ENCODE measurements around the gene PLEKHA6. TPM values are rescaled to one million over a fixed set of nuclear protein-coding genes. Genes with fewer than 3 reads are reported as not detected.

PLEKHA6 gene
- total and polyA plus RNA-seq, 10 donors = 0.47 to 6.5 (median 2.7) TPM

- H3K36me3 ChIP-seq = no peaks in the 10 kb centered on the region
- intact Hi-C loops (cut with DNase I; ENCODE audit: low total_unique reads) = no loop called here
- peaks cover 0 to 13% (median 0%) of the 10 kb centered on the region in 6 donors for H3K4me1 ChIP-seq
- H3K27me3 ChIP-seq (replicated peaks in 1 of 7) = peaks cover 0 to 15% (median 0%) of the 10 kb centered on the region in 7 donors
- H3K27ac ChIP-seq = no peak overlapping the region
- 2 to 12% (median 6%) methylated on average over 1 of the region's 1 CpG for WGBS, 5 donors
- no peaks in the 10 kb centered on the region for H3K9me3 ChIP-seq
- no peak overlapping the region for H3K4me3 ChIP-seq
- no peak for DNase-seq
- TF ChIP-seq CTCF (IDR thresholded peaks at IDR 0.05 in 8 of 11, conservative IDR thresholded peaks at IDR 0.05 in 3 of 11) = no peak
- no peak for TF ChIP-seq POLR2AphosphoS5 (IDR thresholded peaks at IDR 0.05)
- no peak for TF ChIP-seq POLR2A (IDR thresholded peaks at IDR 0.05)
Measured at GRCh38 chr1:204272505-204272904, 87.2 kb downstream of the PLEKHA6 start.

GRCh38 chr1:204271970-204272369, 87.8 kb downstream of the PLEKHA6 start:
- intact Hi-C loops (cut with DNase I; ENCODE audit: low total_unique reads) = no loop called here
- DNase-seq = no peak
- Histone ChIP-seq H3K36me3 (no peaks in the 10 kb centered on the region), H3K9me3 (no peaks in the 10 kb centered on the region), H3K27ac (no peak overlapping the region), H3K4me1 (peaks cover 0 to 13% (median 0%) of the 10 kb centered on the region in 6 donors), H3K4me3 (no peak overlapping the region), H3K27me3 (replicated peaks in 1 of 7) (peaks cover 0 to 15% (median 0%) of the 10 kb centered on the region in 7 donors)
- TF ChIP-seq POLR2AphosphoS5 (IDR thresholded peaks at IDR 0.05) (no peak), POLR2A (IDR thresholded peaks at IDR 0.05) (no peak), CTCF (IDR thresholded peaks at IDR 0.05 in 8 of 11, conservative IDR thresholded peaks at IDR 0.05 in 3 of 11) (no peak)
- 69 to 76% (median 72%) methylated on average over 6 of the region's 6 CpGs for WGBS, 5 donors

GRCh38 chr1:204268101-204268500, 91.6 kb downstream of the PLEKHA6 start:
- no peak for TF ChIP-seq POLR2AphosphoS5 (IDR thresholded peaks at IDR 0.05)
- TF ChIP-seq CTCF (IDR thresholded peaks at IDR 0.05 in 8 of 11, conservative IDR thresholded peaks at IDR 0.05 in 3 of 11) = no peak
- TF ChIP-seq POLR2A (IDR thresholded peaks at IDR 0.05) = no peak
- peaks cover 0 to 27% (median 13%) of the 10 kb centered on the region in 6 donors for H3K4me1 ChIP-seq
- no peaks in the 10 kb centered on the region for H3K36me3 ChIP-seq
- H3K4me3 ChIP-seq = no peak overlapping the region
- DNase-seq = peak; percentile 32
- no peak overlapping the region for H3K27ac ChIP-seq
- intact Hi-C loops (cut with DNase I; ENCODE audit: low total_unique reads) = no loop called here
- H3K9me3 ChIP-seq = no peaks in the 10 kb centered on the region
- H3K27me3 ChIP-seq (replicated peaks in 1 of 7) = no peaks in the 10 kb centered on the region
- 71 to 82% (median 75%) methylated on average over 9 of the region's 9 CpGs for WGBS, 5 donors

GRCh38 chr1:204267191-204267601, 92.5 kb downstream of the PLEKHA6 start:
- DNase-seq = peak; percentile 44
- Histone ChIP-seq H3K27me3 (replicated peaks in 1 of 7) (no peaks in the 10 kb centered on the region), H3K27ac (no peak overlapping the region), H3K36me3 (no peaks in the 10 kb centered on the region), H3K4me1 (peaks cover 0 to 18% (median 12%) of the 10 kb centered on the region in 6 donors), H3K9me3 (no peaks in the 10 kb centered on the region), H3K4me3 (no peak overlapping the region)
- 75 to 90% (median 83%) methylated on average over 9 of the region's 9 CpGs for WGBS, 5 donors
- intact Hi-C loops (cut with DNase I; ENCODE audit: low total_unique reads) = no loop called here
- TF ChIP-seq POLR2A (IDR thresholded peaks at IDR 0.05) = no peak
- no peak for TF ChIP-seq POLR2AphosphoS5 (IDR thresholded peaks at IDR 0.05)
- TF ChIP-seq CTCF (IDR thresholded peaks at IDR 0.05 in 8 of 11, conservative IDR thresholded peaks at IDR 0.05 in 3 of 11) = no peak
